NT2/D1 (cell line): ENCODE measurements around the gene HOXB4.

Experiments used
- SUZ12 ChIP-seq: IDR thresholded peaks from 2 replicates; pipeline ENCODE4 v1.6.1; 2011; ENCODE audit not compliant: insufficient read length, insufficient read depth; ENCODE audit errors: extremely low read depth
- YY1 ChIP-seq: IDR thresholded peaks from 2 replicates; pipeline ENCODE4 v1.6.1; 2011; ENCODE audit not compliant: insufficient read length, insufficient read depth

DNA sequence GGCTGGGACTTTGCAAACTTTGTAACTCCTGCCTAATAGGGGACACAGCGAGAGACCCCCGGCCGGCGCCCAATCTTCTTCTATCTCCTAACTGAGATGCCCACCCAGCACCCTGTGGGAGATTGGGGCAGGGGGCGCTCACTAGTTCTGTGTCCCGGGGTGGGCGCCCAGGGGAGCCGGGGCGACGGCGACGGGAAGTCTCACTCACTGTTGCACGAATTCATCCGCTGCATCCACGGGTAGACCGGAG is 19.3 kb upstream of the HOXB4 start:
- TF ChIP-seq SUZ12: no peak
- no peak for TF ChIP-seq YY1
